CD4-positive, alpha-beta T cell treated with Interferon alpha-2 for 1 hour (primary cell): Measurements from ENCODE around the gene ZNF599.

Experiments used
- DNase-seq, 2 donors: peaks; one replicate each; pipeline ENCODE4 v3.0.0-alpha.2; 2020 to 2022

The ZNF599 gene

DNA sequence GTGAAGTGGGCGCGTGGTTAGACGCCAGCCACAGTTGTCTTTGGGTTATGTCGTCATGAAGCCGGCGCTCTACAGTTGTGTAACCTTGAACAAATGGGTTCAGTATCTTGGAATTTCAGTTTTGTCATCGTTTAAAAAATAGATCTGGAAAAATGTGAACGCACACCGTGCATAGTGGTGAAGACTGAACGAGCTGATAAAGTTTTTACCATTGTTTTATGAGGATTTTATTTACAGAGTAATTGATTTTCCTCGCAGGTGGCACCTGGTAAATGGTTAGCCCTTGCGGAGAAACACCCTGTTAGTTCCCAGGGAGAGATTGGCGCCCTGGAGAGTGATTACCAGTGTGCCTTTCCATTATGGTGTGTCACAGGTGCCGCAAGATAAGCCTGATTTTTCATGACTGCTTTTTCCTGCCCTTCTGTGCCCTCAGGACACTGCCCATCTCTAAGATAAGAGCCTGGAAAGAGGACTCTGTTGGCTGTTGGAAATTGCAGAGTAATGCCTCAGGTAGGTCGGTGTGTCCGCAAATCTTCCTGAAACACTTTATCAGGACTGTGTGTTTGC is 38.4 kb downstream of the ZNF599 start:
- DNase-seq = peak in 1 of 2 donors; percentile 74

GRCh38 chr19:34733746-34734536 is 39.1 kb downstream of the ZNF599 start, which contains the start of gene ZNF181:
Gene ZNF181 (plus strand): TSS chr19:34734243. CDS start chr19:34735038, 795 bp downstream.
- peak; percentile 81 to 87 for DNase-seq

GRCh38 chr19:34733266-34733745 is 39.7 kb downstream of the ZNF599 start:
- peak in 1 of 2 donors; percentile 75 for DNase-seq

DNA sequence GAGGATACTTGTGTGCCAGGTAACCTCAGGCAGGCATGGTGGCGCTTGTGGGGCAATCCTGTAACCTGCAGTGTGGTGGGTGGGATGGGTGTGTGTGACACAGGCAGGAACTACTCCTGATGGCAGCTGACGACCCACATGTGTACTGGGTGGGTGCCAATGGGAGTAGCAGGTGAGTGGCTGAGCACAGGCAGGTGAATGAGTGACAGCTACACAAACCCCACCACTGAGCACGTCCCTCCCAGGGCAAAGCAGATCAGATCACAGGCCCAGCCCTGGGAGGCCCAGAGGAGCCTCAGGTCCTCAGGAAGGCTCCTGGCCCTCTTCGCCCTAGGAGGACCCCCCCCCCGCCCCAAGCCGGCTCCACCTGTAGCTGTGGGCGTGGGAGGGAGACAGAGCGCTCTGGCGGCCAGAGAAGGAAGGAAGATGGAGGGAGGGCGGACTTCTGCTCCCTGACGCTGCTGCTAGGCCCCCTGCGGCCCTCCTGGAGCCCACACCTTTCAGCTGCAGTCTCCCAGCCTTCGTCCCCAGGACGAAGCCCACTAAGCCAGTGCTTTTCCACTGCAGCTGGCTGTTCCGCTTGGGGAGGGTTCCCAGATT is 40.3 kb downstream of the ZNF599 start:
- no peak for DNase-seq

- no peak for DNase-seq
Measured at GRCh38 chr19:34731964-34732363, 41.1 kb downstream of the ZNF599 start.

- DNase-seq = no peak
Measured at GRCh38 chr19:34731019-34731829, 41.8 kb downstream of the ZNF599 start.

- no peak for DNase-seq
Measured at GRCh38 chr19:34725400-34725799, 47.6 kb downstream of the ZNF599 start.

DNA sequence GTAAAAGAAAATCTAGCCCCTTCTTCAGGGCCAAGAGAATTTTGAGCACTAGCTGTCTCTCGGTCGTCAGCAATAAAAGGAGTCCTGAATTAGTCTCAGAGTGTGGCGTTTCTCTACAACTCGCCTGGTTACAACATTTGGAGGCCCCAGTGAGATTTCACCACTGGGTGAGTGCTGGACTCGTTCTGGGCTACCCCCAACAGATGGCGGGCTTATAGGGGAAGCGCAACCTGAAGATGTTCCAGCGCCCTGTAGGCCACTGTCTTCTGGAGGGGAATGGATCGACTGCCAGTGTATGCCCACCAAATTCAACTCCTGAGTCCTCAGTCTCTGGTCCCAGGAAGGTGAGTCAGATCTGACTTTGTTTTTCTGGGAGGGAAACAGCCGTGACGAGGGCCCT is 50.7 kb downstream of the ZNF599 start:
- DNase-seq = no peak

DNA sequence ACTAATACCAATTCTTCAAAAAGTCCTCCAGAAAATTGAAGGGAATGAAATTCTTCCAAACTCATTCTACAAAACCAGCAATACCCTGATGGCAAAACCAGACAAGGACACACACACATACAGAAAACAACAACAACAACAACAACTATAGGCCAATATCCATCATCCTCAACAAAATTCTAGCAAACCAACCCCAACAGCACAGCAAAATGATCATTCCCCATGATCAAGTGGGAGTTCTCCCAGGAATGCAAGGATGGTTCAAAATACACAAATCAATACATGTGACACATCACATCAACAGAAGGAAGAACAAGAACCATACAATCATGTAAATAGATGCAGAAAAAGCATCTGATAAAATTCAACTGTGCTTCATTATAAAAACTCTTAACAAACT is 57.7 kb downstream of the ZNF599 start:
- no peak for DNase-seq

DNA sequence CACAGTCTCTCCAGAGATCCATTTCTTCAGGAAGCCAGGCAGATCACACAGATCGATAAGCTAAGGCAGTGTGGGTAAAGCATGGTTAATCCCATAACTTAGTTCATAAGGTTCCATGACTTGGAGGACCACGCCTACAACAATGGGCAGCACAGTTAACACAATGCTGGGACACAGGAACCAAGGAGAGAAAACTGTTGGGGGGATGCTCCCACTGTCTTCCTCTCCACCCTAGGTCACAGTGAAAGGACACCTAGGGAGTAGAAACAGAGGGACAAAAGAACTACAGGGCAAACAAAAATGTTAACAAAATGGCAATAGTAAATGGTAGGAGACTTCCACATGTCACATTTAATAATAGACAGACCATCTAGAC is 59.8 kb downstream of the ZNF599 start:
- DNase-seq = no peak

DNA sequence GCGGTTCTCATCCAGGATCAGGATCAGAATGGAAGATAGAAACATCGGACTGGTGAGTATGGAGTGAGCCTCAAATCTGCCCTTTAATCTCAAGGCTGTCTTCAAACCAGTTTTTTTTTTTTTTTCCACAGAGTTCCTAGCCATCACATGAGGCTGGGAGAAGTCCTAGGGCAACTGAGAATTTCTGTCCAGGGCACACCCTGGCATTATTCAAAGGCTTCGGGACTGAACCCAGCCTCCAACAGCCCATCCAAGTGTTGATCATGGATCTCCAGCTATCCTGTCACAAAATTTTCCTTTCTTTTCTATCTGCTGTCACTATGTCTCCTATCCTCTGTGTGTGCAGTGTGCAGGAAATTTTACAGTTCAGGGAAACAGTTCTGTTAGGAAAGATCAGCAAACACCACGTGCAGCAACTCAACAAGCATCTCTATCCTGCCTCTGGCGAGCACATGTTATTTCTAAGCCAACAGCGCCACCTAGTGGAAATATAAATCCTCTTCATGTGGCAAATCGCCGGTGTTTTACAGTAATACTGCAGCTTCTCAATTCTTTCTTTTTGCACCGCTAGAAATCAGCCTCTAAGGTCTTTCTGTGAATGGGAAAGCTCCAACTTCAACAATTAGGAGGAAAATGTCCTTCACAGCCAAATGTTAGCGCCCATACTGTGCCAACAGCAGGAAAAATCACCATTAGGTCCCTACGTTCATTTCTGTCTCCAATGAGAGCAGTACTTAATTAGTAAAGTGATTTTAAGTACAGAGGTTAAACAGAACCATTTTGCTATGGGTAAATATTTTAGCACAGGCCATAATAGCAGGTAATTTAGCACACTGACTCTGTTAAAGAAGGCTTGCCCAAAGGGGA is 60.4 kb downstream of the ZNF599 start:
- DNase-seq = peak; percentile 61 to 82

- no peak for DNase-seq
Measured at GRCh38 chr19:34711890-34712289, 61.1 kb downstream of the ZNF599 start.
